Measurements from ENCODE around the gene HOXD13.

DNA sequence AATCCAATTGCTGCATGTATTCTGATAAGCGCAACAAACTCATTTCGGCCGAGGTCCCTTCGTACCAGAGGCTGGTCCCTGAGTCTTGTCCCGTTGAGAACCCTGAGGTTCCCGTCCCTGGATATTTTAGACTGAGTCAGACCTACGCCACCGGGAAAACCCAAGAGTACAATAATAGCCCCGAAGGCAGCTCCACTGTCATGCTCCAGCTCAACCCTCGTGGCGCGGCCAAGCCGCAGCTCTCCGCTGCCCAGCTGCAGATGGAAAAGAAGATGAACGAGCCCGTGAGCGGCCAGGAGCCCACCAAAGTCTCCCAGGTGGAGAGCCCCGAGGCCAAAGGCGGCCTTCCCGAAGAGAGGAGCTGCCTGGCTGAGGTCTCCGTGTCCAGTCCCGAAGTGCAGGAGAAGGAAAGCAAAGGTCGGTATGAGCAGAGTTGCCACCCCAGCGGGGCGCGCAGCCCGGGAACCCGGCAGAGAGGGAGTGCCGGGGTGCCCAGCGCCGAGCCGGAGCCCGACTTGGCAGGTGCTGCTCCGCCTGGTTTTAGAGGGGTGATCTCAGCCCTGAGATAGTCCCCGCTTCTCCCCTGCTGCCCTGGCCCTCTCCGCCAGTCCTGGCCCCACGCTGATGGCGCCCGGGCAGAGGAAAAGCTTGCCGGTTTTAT is 24.8 kb downstream of the HOXD13 start:
- no peak for TF ChIP-seq POLR2AphosphoS5 (IDR thresholded peaks at IDR 0.05; ENCODE audit: low read depth, low read length)
- TF ChIP-seq FOXP2 (optimal IDR thresholded peaks at IDR 0.05; ENCODE audit: borderline replicate concordance, extremely low read depth, extremely low read length, insufficient read depth), result no peak

All from PFSK-1 (cell line).